WTC11 (cell line): ENCODE measurements around the gene DARS2.

ENCODE experiments used
- ELF4 ChIP-seq: sonication (generic); formaldehyde crosslinking; IDR thresholded peaks from 2 replicates; pipeline ENCODE4 v1.8.1; 2022; ENCODE audit warnings: low read depth, mild to moderate bottlenecking, moderate library complexity, missing genetic modification reagents
- FOXJ3 ChIP-seq: sonication (generic); formaldehyde crosslinking; IDR thresholded peaks from 2 replicates; pipeline ENCODE4 v1.9.0; 2021; ENCODE audit warnings: missing genetic modification reagents, mild to moderate bottlenecking, borderline replicate concordance
- FOXP1 ChIP-seq: sonication (generic); formaldehyde crosslinking; IDR thresholded peaks from 2 replicates; pipeline ENCODE4 v1.8.0; 2022; ENCODE audit warnings: missing genetic modification reagents, mild to moderate bottlenecking, moderate library complexity, borderline replicate concordance
- TP53 ChIP-seq: sonication (generic); formaldehyde crosslinking; IDR thresholded peaks from 2 replicates; pipeline ENCODE4 v1.8.1; 2023; ENCODE audit warnings: mild to moderate bottlenecking, missing genetic modification reagents
- TF ChIP-seq, protein P1 (sequence below): fragments of 250-450 bp; sonication (Bioruptor Pico); IDR thresholded peaks from 2 replicates; pipeline ENCODE4 v1.9.0; 2021; ENCODE audit warnings: mild to moderate bottlenecking

DNA sequence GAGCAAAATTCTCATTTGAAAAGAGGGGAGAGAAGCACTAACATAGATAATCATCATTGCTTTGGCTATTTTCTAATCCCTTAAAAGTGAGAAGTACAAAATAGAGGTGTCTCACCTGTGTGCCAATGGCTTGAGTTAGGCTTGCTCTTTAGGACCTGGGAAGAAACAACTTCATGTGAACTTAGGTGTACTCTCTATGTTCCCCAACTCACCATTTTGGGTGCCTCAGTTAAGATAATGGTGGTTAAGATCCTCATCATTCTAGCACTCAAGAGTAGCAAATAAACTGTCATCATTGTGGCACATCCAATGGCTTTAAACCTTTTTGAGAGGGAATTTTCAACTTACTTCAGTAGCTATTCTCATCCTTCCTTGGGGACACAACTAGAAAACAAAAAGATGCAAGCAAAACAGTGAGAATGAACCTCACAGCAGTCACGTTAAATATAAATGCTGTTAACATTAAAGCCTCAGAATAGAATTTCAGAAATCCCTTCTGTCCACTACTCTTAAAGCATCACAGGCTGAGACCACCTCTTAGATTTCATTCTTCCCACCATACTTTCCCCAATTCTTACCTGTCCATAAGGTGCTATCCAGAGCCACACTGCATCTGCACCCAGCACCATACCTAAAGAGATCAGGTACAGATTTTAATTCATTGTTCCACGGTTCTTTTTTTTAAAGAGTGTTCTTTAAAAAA lies 42.1 kb downstream of the DARS2 start:
- TF ChIP-seq FOXJ3 (no peak), FOXP1 (CRISPR knock-in tag) (no peak), TP53 (no peak), ELF4 (no peak)
- TF ChIP-seq, protein P1, sequence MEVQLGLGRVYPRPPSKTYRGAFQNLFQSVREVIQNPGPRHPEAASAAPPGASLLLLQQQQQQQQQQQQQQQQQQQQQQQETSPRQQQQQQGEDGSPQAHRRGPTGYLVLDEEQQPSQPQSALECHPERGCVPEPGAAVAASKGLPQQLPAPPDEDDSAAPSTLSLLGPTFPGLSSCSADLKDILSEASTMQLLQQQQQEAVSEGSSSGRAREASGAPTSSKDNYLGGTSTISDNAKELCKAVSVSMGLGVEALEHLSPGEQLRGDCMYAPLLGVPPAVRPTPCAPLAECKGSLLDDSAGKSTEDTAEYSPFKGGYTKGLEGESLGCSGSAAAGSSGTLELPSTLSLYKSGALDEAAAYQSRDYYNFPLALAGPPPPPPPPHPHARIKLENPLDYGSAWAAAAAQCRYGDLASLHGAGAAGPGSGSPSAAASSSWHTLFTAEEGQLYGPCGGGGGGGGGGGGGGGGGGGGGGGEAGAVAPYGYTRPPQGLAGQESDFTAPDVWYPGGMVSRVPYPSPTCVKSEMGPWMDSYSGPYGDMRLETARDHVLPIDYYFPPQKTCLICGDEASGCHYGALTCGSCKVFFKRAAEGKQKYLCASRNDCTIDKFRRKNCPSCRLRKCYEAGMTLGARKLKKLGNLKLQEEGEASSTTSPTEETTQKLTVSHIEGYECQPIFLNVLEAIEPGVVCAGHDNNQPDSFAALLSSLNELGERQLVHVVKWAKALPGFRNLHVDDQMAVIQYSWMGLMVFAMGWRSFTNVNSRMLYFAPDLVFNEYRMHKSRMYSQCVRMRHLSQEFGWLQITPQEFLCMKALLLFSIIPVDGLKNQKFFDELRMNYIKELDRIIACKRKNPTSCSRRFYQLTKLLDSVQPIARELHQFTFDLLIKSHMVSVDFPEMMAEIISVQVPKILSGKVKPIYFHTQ (CRISPR knock-in tag): no peak
